Astrocyte (in vitro differentiated cells and primary cell): ENCODE results near the gene CSRP3. TPM values are rescaled to one million over a fixed set of nuclear protein-coding genes. Genes with fewer than 3 reads are reported as not detected.

Experiments used
- DNase-seq: peaks from one replicate; pipeline ENCODE4 v3.0.0-alpha.2; 2010; ENCODE audit warnings: low read depth
- FAIRE-seq: peaks from 2 replicates; lab custom pipeline; 2011; peaks lifted over from hg19 to GRCh38; lab: Jason Lieb, UNC
- H2AFZ ChIP-seq: 2 replicates; pipeline ENCODE4 v1.6.0; 2012; ENCODE audit warnings: low read depth, low read length, inconsistent platforms
- H3K27ac ChIP-seq: 2 replicates; pipeline ENCODE4 v1.5.1; 2011; ENCODE audit warnings: low read depth, low read length, inconsistent platforms
- H3K27me3 ChIP-seq: 2 replicates; pipeline ENCODE4 v1.6.0; 2011; ENCODE audit warnings: low read length, inconsistent platforms; ENCODE audit not compliant: insufficient read depth
- H3K36me3 ChIP-seq: 2 replicates; pipeline ENCODE4 v1.5.1; 2011; ENCODE audit warnings: low read length, inconsistent platforms; ENCODE audit not compliant: insufficient read depth
- H3K4me1 ChIP-seq: 2 replicates; pipeline ENCODE4 v1.5.1; 2011; ENCODE audit warnings: low read length, inconsistent platforms; ENCODE audit not compliant: insufficient read depth
- H3K4me2 ChIP-seq: 2 replicates; pipeline ENCODE4 v1.6.0; 2012; ENCODE audit warnings: low read length, inconsistent platforms
- H3K4me3 ChIP-seq: 2 replicates; pipeline ENCODE4 v1.5.1; 2011; ENCODE audit warnings: low read depth, mild to moderate bottlenecking, low read length, inconsistent platforms; ENCODE audit not compliant: insufficient read depth
- H3K79me2 ChIP-seq: 2 replicates; pipeline ENCODE4 v1.6.0; 2012; ENCODE audit warnings: mild to moderate bottlenecking, low read length, inconsistent platforms; ENCODE audit not compliant: insufficient read depth
- H3K9ac ChIP-seq: 2 replicates; pipeline ENCODE4 v1.6.0; 2012; ENCODE audit warnings: mild to moderate bottlenecking, low read length, inconsistent platforms
- H3K9me3 ChIP-seq: 2 replicates; pipeline ENCODE4 v1.5.1; 2012; ENCODE audit warnings: low read depth, mild to moderate bottlenecking, low read length, inconsistent platforms; ENCODE audit not compliant: insufficient read depth
- H4K20me1 ChIP-seq: 2 replicates; pipeline ENCODE4 v1.6.0; 2012; ENCODE audit warnings: low read length, inconsistent platforms; ENCODE audit not compliant: insufficient read depth
- H3K27ac Mint-ChIP-seq: one replicate; pipeline ENCODE4 v1.8.0; 2021; ENCODE audit warnings: mild to moderate bottlenecking, mixed read lengths; ENCODE audit not compliant: unreplicated experiment
- H3K27me3 Mint-ChIP-seq: one replicate; pipeline ENCODE4 v1.8.0; 2021; ENCODE audit warnings: low read depth, mixed read lengths; ENCODE audit not compliant: unreplicated experiment
- H3K36me3 Mint-ChIP-seq: one replicate; pipeline ENCODE4 v1.8.0; 2021; ENCODE audit warnings: low read depth, mixed read lengths; ENCODE audit not compliant: unreplicated experiment
- H3K4me1 Mint-ChIP-seq: one replicate; pipeline ENCODE4 v1.8.0; 2021; ENCODE audit warnings: low read depth, mixed read lengths; ENCODE audit not compliant: unreplicated experiment
- H3K4me3 Mint-ChIP-seq: one replicate; pipeline ENCODE4 v1.8.0; 2021; ENCODE audit warnings: mild to moderate bottlenecking, moderate library complexity, mixed read lengths; ENCODE audit not compliant: unreplicated experiment
- H3K9me3 Mint-ChIP-seq: one replicate; pipeline ENCODE4 v1.8.0; 2021; ENCODE audit warnings: mild to moderate bottlenecking, mixed read lengths; ENCODE audit not compliant: unreplicated experiment
- EZH2 ChIP-seq: IDR thresholded peaks from 2 replicates; pipeline ENCODE4 v1.6.1; 2012; ENCODE audit warnings: mild to moderate bottlenecking, low read length, inconsistent platforms; ENCODE audit not compliant: insufficient read depth
- total RNA-seq: library from RNA; stranded (reverse); gene quantifications from 2 replicates; pipeline ENCODE4 v1.2.1, GENCODE V29; 2021
- TF ChIP-seq, protein P1 (sequence below): IDR thresholded peaks from 2 replicates; pipeline ENCODE4 v1.5.1; 2011; ENCODE audit warnings: low read depth, mild to moderate bottlenecking, inconsistent platforms, low read length, moderate library complexity; ENCODE audit not compliant: insufficient read depth

Gene CSRP3
- total RNA-seq, 1 donor from 2014 or later: 0.43 TPM

DNA sequence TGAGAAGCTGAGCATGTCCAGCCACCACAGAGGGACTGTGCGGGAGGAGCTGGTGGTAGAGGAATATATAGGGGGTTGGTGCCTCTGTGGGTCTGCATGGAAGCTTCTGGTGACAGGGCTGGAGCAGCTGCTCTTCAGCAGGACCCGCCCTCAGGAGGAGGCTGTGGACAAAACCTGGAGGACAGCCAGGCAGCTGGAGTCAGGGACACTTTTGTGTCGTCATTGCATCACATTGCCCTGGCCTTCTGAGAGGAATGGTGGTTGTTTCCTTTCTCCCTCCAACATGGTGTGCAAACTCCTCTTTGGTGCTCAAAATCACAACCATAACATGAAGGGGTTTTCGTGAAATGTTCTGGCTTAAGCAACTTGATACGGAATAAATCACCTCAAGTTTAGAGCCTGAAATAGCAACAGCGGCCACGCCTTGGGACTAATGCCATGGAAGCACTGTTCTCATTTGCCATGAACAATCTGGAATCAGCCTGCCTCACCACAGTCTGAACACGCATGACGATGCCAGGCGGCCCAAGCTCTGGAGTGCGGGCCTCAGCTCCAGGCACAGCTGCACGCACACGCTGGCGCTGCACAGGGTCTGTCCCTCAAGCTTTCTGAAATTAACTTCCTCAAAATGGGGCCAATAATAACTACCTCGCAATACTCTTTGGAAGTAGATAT, 17.1 kb upstream of the CSRP3 start:
- Histone ChIP-seq H3K9ac (no peak overlapping the region), H3K36me3 (no peaks in the 10 kb centered on the region), H3K4me2 (no peak overlapping the region), H2AFZ (no peak overlapping the region), H3K4me1 (no peaks in the 10 kb centered on the region), H3K27ac (no peak overlapping the region), H3K27me3 (peaks cover 2% of the 10 kb centered on the region), H3K79me2 (no peaks in the 10 kb centered on the region), H3K9me3 (no peaks in the 10 kb centered on the region), H3K4me3 (no peak overlapping the region), H4K20me1 (no peaks in the 10 kb centered on the region)
- Mint-ChIP-seq H3K4me3 (no peak overlapping the region), H3K9me3 (no peaks in the 10 kb centered on the region), H3K4me1 (peaks cover 4% of the 10 kb centered on the region), H3K27ac (no peak overlapping the region), H3K36me3 (no peaks in the 10 kb centered on the region), H3K27me3 (peaks cover 10% of the 10 kb centered on the region)
- FAIRE-seq: no peak
- no peak for TF ChIP-seq EZH2
- TF ChIP-seq, protein P1, sequence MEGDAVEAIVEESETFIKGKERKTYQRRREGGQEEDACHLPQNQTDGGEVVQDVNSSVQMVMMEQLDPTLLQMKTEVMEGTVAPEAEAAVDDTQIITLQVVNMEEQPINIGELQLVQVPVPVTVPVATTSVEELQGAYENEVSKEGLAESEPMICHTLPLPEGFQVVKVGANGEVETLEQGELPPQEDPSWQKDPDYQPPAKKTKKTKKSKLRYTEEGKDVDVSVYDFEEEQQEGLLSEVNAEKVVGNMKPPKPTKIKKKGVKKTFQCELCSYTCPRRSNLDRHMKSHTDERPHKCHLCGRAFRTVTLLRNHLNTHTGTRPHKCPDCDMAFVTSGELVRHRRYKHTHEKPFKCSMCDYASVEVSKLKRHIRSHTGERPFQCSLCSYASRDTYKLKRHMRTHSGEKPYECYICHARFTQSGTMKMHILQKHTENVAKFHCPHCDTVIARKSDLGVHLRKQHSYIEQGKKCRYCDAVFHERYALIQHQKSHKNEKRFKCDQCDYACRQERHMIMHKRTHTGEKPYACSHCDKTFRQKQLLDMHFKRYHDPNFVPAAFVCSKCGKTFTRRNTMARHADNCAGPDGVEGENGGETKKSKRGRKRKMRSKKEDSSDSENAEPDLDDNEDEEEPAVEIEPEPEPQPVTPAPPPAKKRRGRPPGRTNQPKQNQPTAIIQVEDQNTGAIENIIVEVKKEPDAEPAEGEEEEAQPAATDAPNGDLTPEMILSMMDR: no peak
- no peak for DNase-seq

DNA sequence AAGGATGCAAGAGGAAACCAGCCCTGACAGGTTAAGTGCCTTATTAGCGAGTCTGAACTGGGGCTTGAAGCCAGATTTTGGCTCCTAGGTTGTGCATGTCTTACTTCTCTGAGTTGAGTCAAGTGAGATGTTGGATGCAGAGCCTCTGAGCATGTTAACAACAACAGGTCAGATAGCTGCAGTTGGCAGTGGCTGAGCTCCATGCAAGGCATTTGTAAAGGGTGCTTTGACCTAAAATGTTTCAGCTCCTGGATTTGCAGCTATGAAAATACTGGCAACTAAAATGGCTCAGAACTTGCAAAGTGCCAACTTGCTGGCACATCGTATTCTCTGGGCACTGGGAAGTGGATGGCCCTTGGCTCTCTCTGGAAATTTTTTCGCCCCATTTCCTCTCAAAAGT, 16.4 kb upstream of the CSRP3 start:
- H3K4me2 ChIP-seq: no peak overlapping the region

More for the DNA sequence above, 16.4 kb upstream of the CSRP3 start:
- H3K4me1 ChIP-seq: no peaks in the 10 kb centered on the region
- Mint-ChIP-seq H3K27ac (no peak overlapping the region), H3K4me3 (no peak overlapping the region), H3K27me3 (peaks cover 10% of the 10 kb centered on the region), H3K36me3 (no peaks in the 10 kb centered on the region), H3K9me3 (no peaks in the 10 kb centered on the region), H3K4me1 (peaks cover 4% of the 10 kb centered on the region)
- no peaks in the 10 kb centered on the region for H3K36me3 ChIP-seq
- H3K4me3 ChIP-seq: no peak overlapping the region
- no peaks in the 10 kb centered on the region for H3K9me3 ChIP-seq
- H2AFZ ChIP-seq: no peak overlapping the region
- DNase-seq (no peak), FAIRE-seq (no peak)
- H3K27ac ChIP-seq: no peak overlapping the region
- TF ChIP-seq, protein P1: no peak
- TF ChIP-seq EZH2: no peak
- H4K20me1 ChIP-seq: no peaks in the 10 kb centered on the region
- H3K27me3 ChIP-seq: peaks cover 4% of the 10 kb centered on the region
- H3K79me2 ChIP-seq: no peaks in the 10 kb centered on the region
- no peak overlapping the region for H3K9ac ChIP-seq
